H1 (cell line): ENCODE results near the gene TRIP13. TPM values are rescaled to one million over a fixed set of nuclear protein-coding genes. Genes with fewer than 3 reads are reported as not detected.
A peak's percentile ranks its signal among the peaks of the same experiment; 100 is the strongest.

Source experiments
- CTCF ChIA-PET: fragments of 300-600 bp; sonication (Branson Sonifier 250); formaldehyde crosslinking; loops from one replicate; lab custom pipeline; 2021; ENCODE audit not compliant: partially characterized antibody; lab: Charles Lee
- POLR2A ChIA-PET: fragments of 300-600 bp; sonication (Branson Sonifier 250); formaldehyde crosslinking; loops from one replicate; lab custom pipeline; 2021; ENCODE audit warnings: inconsistent platforms; ENCODE audit not compliant: partially characterized antibody; lab: Charles Lee
- DNase-seq, 2 experiments: peaks; one replicate each; pipeline versions ENCODE4 v3.0.0 to v3.0.0-alpha.2; 2010 to 2022; ENCODE audit warnings: low spot score in 2 of 2, low read depth in 1 of 2, mixed read lengths in 1 of 2
- FAIRE-seq: peaks from 2 replicates; lab custom pipeline; 2011; peaks lifted over from hg19 to GRCh38; lab: Jason Lieb, UNC
- H2AFZ ChIP-seq: 2 replicates; pipeline ENCODE4 v1.8.1; 2012; ENCODE audit warnings: low read length, inconsistent platforms
- H2AK5ac ChIP-seq: 2 replicates; pipeline ENCODE4 v1.6.1; 2013; ENCODE audit warnings: low read depth, low read length
- H2BK120ac ChIP-seq: replicated peaks from 2 replicates; pipeline ENCODE3; 2013; ENCODE audit warnings: low read depth, low read length, inconsistent platforms
- H2BK12ac ChIP-seq: 2 replicates; pipeline ENCODE4 v1.6.1; 2013; ENCODE audit warnings: low read depth, low read length
- H2BK15ac ChIP-seq: 2 replicates; pipeline ENCODE4 v1.6.1; 2013; ENCODE audit warnings: low read length
- H2BK20ac ChIP-seq: 2 replicates; pipeline ENCODE4 v1.6.1; 2013; ENCODE audit warnings: low read length
- H2BK5ac ChIP-seq: 2 replicates; pipeline ENCODE4 v1.6.1; 2013; ENCODE audit warnings: low read depth, low read length
- H3K14ac ChIP-seq: 2 replicates; pipeline ENCODE4 v1.6.1; 2013; ENCODE audit warnings: inconsistent platforms; ENCODE audit not compliant: insufficient read length
- H3K18ac ChIP-seq: 2 replicates; pipeline ENCODE4 v1.6.1; 2013; ENCODE audit warnings: low read length; ENCODE audit errors: extremely low read depth
- H3K23ac ChIP-seq: 2 replicates; pipeline ENCODE4 v1.6.1; 2013; ENCODE audit warnings: inconsistent platforms; ENCODE audit not compliant: insufficient read length
- H3K23me2 ChIP-seq: 2 replicates; pipeline ENCODE4 v1.6.1; 2013; ENCODE audit warnings: low read depth, low read length
- H3K27ac ChIP-seq: 2 replicates; pipeline ENCODE4 v1.6.1; 2011; ENCODE audit warnings: low read depth, low read length, inconsistent platforms
- H3K27me3 ChIP-seq, 4 experiments: replicated peaks in 1 of 4; 1 replicate in 1 of 4; 2 replicates in 3 of 4; pipeline versions ENCODE4 v1.6.1 to v1.8.1; 2011 to 2013; ENCODE audit warnings: low read length in 3 of 4, mild to moderate bottlenecking in 3 of 4, inconsistent platforms in 2 of 4, mixed read lengths in 2 of 4, moderate library complexity in 1 of 4; ENCODE audit not compliant: control insufficient read depth in 3 of 4, insufficient read depth in 3 of 4; ENCODE audit errors: extremely low read depth in 1 of 4
- H3K36me3 ChIP-seq, 4 experiments: 2 replicates each; pipeline versions ENCODE4 v1.6.1 to v1.8.1; 2011 to 2013; ENCODE audit warnings: mild to moderate bottlenecking in 4 of 4, low read length in 3 of 4, moderate library complexity in 2 of 4, control low read depth in 1 of 4, inconsistent platforms in 1 of 4; ENCODE audit not compliant: insufficient read depth in 4 of 4, control insufficient read depth in 2 of 4
- H3K4ac ChIP-seq: replicated peaks from 2 replicates; pipeline ENCODE3; 2013; ENCODE audit warnings: low read length, low read depth, mixed read lengths, inconsistent platforms; ENCODE audit not compliant: insufficient read length
- H3K4me1 ChIP-seq, 4 experiments: replicated peaks in 1 of 4; 1 replicate in 1 of 4; 2 replicates in 3 of 4; pipeline versions ENCODE4 v1.6.1 to v1.8.1; 2011 to 2013; ENCODE audit warnings: low read length in 3 of 4, inconsistent platforms in 2 of 4, mixed read lengths in 1 of 4; ENCODE audit not compliant: insufficient read depth in 4 of 4, control insufficient read depth in 3 of 4
- H3K4me2 ChIP-seq, 2 experiments: 2 replicates each; pipeline versions ENCODE4 v1.6.1 to v1.8.1; 2011 to 2013; ENCODE audit warnings: low read depth in 2 of 2, low read length in 2 of 2, control low read depth in 1 of 2, inconsistent platforms in 1 of 2, mild to moderate bottlenecking in 1 of 2; ENCODE audit not compliant: insufficient read depth in 1 of 2
- H3K4me3 ChIP-seq, 4 experiments: fragments of 200-600, 300-600 bp in 1 of 4; sonication (generic), shearing (Covaris generic), sonication (Bioruptor Twin) in 1 of 4; 2 replicates each; pipeline versions ENCODE4 v1.5.1 to v1.8.1; 2011 to 2016; ENCODE audit warnings: low read length in 4 of 4, low read depth in 3 of 4, control low read depth in 2 of 4, inconsistent platforms in 2 of 4, mild to moderate bottlenecking in 2 of 4, mixed read lengths in 1 of 4, moderate library complexity in 1 of 4; ENCODE audit not compliant: insufficient read depth in 2 of 4; ENCODE audit errors: extremely low read depth in 1 of 4
- H3K56ac ChIP-seq: replicated peaks from 2 replicates; pipeline ENCODE3; 2013; ENCODE audit warnings: low read depth, mild to moderate bottlenecking, mixed read lengths, low read length, inconsistent platforms; ENCODE audit not compliant: insufficient read length
- H3K79me1 ChIP-seq: 2 replicates; pipeline ENCODE4 v1.6.1; 2013; ENCODE audit warnings: low read depth, low read length, control low read depth
- H3K79me2 ChIP-seq, 2 experiments: 2 replicates each; pipeline versions ENCODE4 v1.6.1 to v1.8.1; 2012 to 2013; ENCODE audit warnings: low read length in 2 of 2, mild to moderate bottlenecking in 2 of 2, inconsistent platforms in 1 of 2; ENCODE audit not compliant: insufficient read depth in 2 of 2, control insufficient read depth in 1 of 2
- H3K9ac ChIP-seq, 4 experiments: replicated peaks in 1 of 4; 1 replicate in 1 of 4; 2 replicates in 3 of 4; pipeline versions ENCODE4 v1.6.1 to v1.8.1; 2011 to 2013; ENCODE audit warnings: low read depth in 3 of 4, low read length in 3 of 4, control low read depth in 2 of 4, mild to moderate bottlenecking in 2 of 4, moderate library complexity in 2 of 4, inconsistent platforms in 1 of 4; ENCODE audit errors: extremely low read depth in 1 of 4
- H3K9me3 ChIP-seq, 2 experiments: 2 replicates each; pipeline versions ENCODE4 v1.6.1 to v1.8.1; 2012 to 2013; ENCODE audit warnings: mild to moderate bottlenecking in 2 of 2, moderate library complexity in 2 of 2, control low read depth in 1 of 2, inconsistent platforms in 1 of 2, low read depth in 1 of 2, low read length in 1 of 2, mixed read lengths in 1 of 2; ENCODE audit not compliant: insufficient read depth in 2 of 2
- H4K20me1 ChIP-seq, 2 experiments: replicated peaks in 1 of 2; 2 replicates each; pipeline versions ENCODE3 to v1.8.1; 2011 to 2013; ENCODE audit warnings: inconsistent platforms in 2 of 2, low read length in 2 of 2, mild to moderate bottlenecking in 1 of 2; ENCODE audit not compliant: insufficient read depth in 2 of 2, control insufficient read depth in 1 of 2
- H4K5ac ChIP-seq: 2 replicates; pipeline ENCODE4 v1.6.1; 2013; ENCODE audit warnings: low read length, low read depth, mixed read lengths, inconsistent platforms; ENCODE audit not compliant: insufficient read length
- H4K8ac ChIP-seq: 2 replicates; pipeline ENCODE4 v1.8.0; 2013; ENCODE audit warnings: mild to moderate bottlenecking, moderate library complexity, low read length, inconsistent platforms; ENCODE audit not compliant: insufficient read depth; ENCODE audit errors: extremely low read depth
- H4K91ac ChIP-seq: replicated peaks from 2 replicates; pipeline ENCODE3; 2013; ENCODE audit warnings: low read length, mixed read lengths, inconsistent platforms; ENCODE audit not compliant: insufficient read length
- ASH2L ChIP-seq: fragments of 200-600, 300-600 bp; sonication (generic); IDR thresholded peaks from one replicate; pipeline ENCODE4 v1.7.1; 2017; ENCODE audit warnings: low read length
- CHD2 ChIP-seq: IDR thresholded peaks from 2 replicates; pipeline ENCODE4 v1.6.1; 2012; ENCODE audit warnings: low read length, improper control_type of control experiment
- CTBP2 ChIP-seq: IDR thresholded peaks from 2 replicates; pipeline ENCODE4 v1.7.0; 2011; ENCODE audit warnings: borderline replicate concordance, mild to moderate bottlenecking, moderate library complexity, mixed read lengths, low read length; ENCODE audit not compliant: insufficient read depth, insufficient read length
- KDM1A ChIP-seq: fragments of 200-600, 300-600 bp; sonication (generic); IDR thresholded peaks from 2 replicates; pipeline ENCODE4 v1.7.1; 2016; ENCODE audit warnings: mild to moderate bottlenecking, low read length, borderline replicate concordance
- POLR2A ChIP-seq, 2 experiments: IDR thresholded peaks; 1 replicate in 1 of 2; 2 replicates in 1 of 2; pipeline ENCODE4 v1.6.1; 2011; ENCODE audit warnings: low read depth in 2 of 2, low read length in 2 of 2, mild to moderate bottlenecking in 2 of 2; ENCODE audit errors: control extremely low read depth in 1 of 2
- RFX5 ChIP-seq: IDR thresholded peaks from 2 replicates; pipeline ENCODE4 v1.6.1; 2011; ENCODE audit warnings: low read depth, low read length, improper control_type of control experiment, borderline replicate concordance
- SRF ChIP-seq: IDR thresholded peaks from 2 replicates; pipeline ENCODE4 v1.6.1; 2011; ENCODE audit warnings: mild to moderate bottlenecking, low read depth, low read length, moderate library complexity
- TAF7 ChIP-seq: optimal IDR thresholded peaks from 2 replicates; pipeline ENCODE3; 2011; ENCODE audit warnings: low read depth, mild to moderate bottlenecking, inconsistent platforms, low read length, moderate library complexity, borderline replicate concordance
- TBP ChIP-seq: IDR thresholded peaks from 2 replicates; pipeline ENCODE4 v1.6.1; 2011; ENCODE audit warnings: low read depth, low read length, improper control_type of control experiment
- WGBS, 2 experiments: shearing (Covaris generic) in 1 of 2; methylation state at CpG; one replicate each; pipeline versions ENCODE4 v1.1.6 to v1.1.7; 2013 to 2015; ENCODE audit warnings: low lambda C conversion rate in 2 of 2, mixed read lengths in 2 of 2, inconsistent platforms in 1 of 2, low coverage in 1 of 2, missing lambda C conversion rate in 1 of 2; ENCODE audit not compliant: insufficient replicate concordance in 2 of 2, insufficient coverage in 1 of 2, insufficient read length in 1 of 2; ENCODE audit errors: extremely low coverage in 1 of 2, missing lambda C conversion rate in 1 of 2; 5-methylcytosine and 5-hydroxymethylcytosine counted together
- polyA plus RNA-seq, 7 experiments: library from polyadenylated mRNA; depleted of rRNA in 3 of 7; stranded (reverse) in 5 of 7; unstranded in 2 of 7; fragments of >200 nt in 5 of 7; fragments of 200-250 nt in 2 of 7; gene quantifications; 1 replicate in 5 of 7; 2 replicates in 1 of 7; 4 replicates in 1 of 7; pipeline versions ENCODE4 v1.2.1 to v1.2.3, GENCODE V29; 2011 to 2013; ENCODE audit warnings: missing spikeins in 2 of 7, mixed read lengths in 2 of 7
- total RNA-seq: library from RNA; stranded (reverse); fragmentation: NEBNext Ultra II Directional; extraction: Animal tissue kit (Norgen Biotek cat#: 25700); gene quantifications from 2 replicates; pipeline ENCODE4 v1.2.1, GENCODE V29; 2021

The TRIP13 gene
- total and polyA plus RNA-seq, 2 of the 8 experiments (the other 6 are each of a cell fraction or from before 2014, with no cell fraction given) = 20.0 to 39.2 TPM

GRCh38 chr5:855771-856530, 36.7 kb upstream of the TRIP13 start:
- Histone ChIP-seq H2AFZ (no peak overlapping the region), H2BK15ac (no peak overlapping the region; the same call in 1 of the 2 replicates), H3K14ac (no peak overlapping the region), H3K9me3 (no peaks in the 10 kb centered on the region), H3K4me3 (no peak overlapping the region), H3K27ac (no peak overlapping the region), H4K5ac (no peak overlapping the region), H3K36me3 (no peaks in the 10 kb centered on the region; a peak in 1 of 8 replicates), H2BK5ac (peak overlapping the region; percentile 53; the same call in 1 of the 2 replicates), H2BK20ac (peak overlapping the region; percentile 2; the same call in 1 of the 2 replicates), H2AK5ac (peak overlapping the region; percentile 68; the same call in 1 of the 2 replicates), H3K4me2 (no peak overlapping the region), H3K79me1 (peaks cover 4% of the 10 kb centered on the region; the same call in 1 of the 2 replicates), H3K23ac (no peak overlapping the region), H3K9ac (no peak overlapping the region; a peak in 1 of 7 replicates), H2BK12ac (peak overlapping the region; percentile 55; the same call in 1 of the 2 replicates), H3K18ac (no peak overlapping the region), H3K23me2 (peaks cover 11% of the 10 kb centered on the region; the same call in 1 of the 2 replicates), H4K91ac (peak overlapping the region; percentile 74), H3K27me3 (no peaks in the 10 kb centered on the region), H2BK120ac (no peak overlapping the region)
- 94% methylated on average over 19 of the region's 21 CpGs; no CpG with 5 or more reads in 1 of the 2 experiments for WGBS, 2 experiments
- FAIRE-seq (peak; percentile 71), DNase-seq (no peak)
- CTCF ChIA-PET = no interaction called here
- no peak for TF ChIP-seq CHD2
- TF ChIP-seq ASH2L = no peak
- no peak for TF ChIP-seq SRF
- TF ChIP-seq TAF7 = no peak
- no peak for TF ChIP-seq CTBP2
- no peak for TF ChIP-seq TBP
- no peak for TF ChIP-seq POLR2A (IDR thresholded peaks at IDR 0.05; ENCODE audit: control extremely low read depth in 1 of 2, low read depth in 2 of 2, low read length in 2 of 2)
- no peak for TF ChIP-seq RFX5
- no peak for TF ChIP-seq KDM1A
- TF ChIP-seq, all 59 proteins: peak for 0
- Histone ChIP-seq H4K8ac (no peak overlapping the region), H3K56ac (peak overlapping the region; percentile 92), H3K4me1 (0 out of 7 replicates have a peak, but pooled peaks cover 0 to under 1% (median 0%) of the 10 kb centered on the region in 4 experiments), H4K20me1 (peaks cover 2 to 15% of the 10 kb centered on the region in 2 experiments), H3K79me2 (no peaks in the 10 kb centered on the region), H3K4ac (peak overlapping the region; percentile 91)
- POLR2A ChIA-PET = no interaction called here
